Smooth muscle cell (in vitro differentiated cells): ENCODE results near the gene SNTB2. TPM values are rescaled to one million over a fixed set of nuclear protein-coding genes. Genes with fewer than 3 reads are reported as not detected.
"Not testable (repeated sequence)": the region's sequence is repeated elsewhere in the genome, so short reads cannot be mapped to it uniquely, and the experiment has no call there.

ENCODE experiments used
- DNase-seq: peaks from one replicate; lab custom pipeline; 2025; ENCODE audit not compliant: unreplicated experiment; lab: John Stamatoyannopoulos, UW
- H2AFZ ChIP-seq: fragments of 200-600 bp; sonication (generic); 2 replicates; pipeline ENCODE4 v1.6.0; 2016; ENCODE audit warnings: antibody characterized with exemption, low read depth, mild to moderate bottlenecking
- H3F3A ChIP-seq: fragments of 200-600 bp; sonication (generic); 2 replicates; pipeline ENCODE4 v1.6.0; 2017; ENCODE audit warnings: antibody characterized with exemption, low read depth
- H3K27ac ChIP-seq: fragments of 200-600 bp; sonication (generic); 2 replicates; pipeline ENCODE4 v1.5.1; 2016; ENCODE audit warnings: low read depth, mild to moderate bottlenecking
- H3K27me3 ChIP-seq: fragments of 200-600 bp; sonication (generic); 2 replicates; pipeline ENCODE4 v1.6.1; 2016; ENCODE audit warnings: low read depth, mild to moderate bottlenecking
- H3K36me3 ChIP-seq: fragments of 200-600 bp; sonication (generic); 2 replicates; pipeline ENCODE4 v1.5.1; 2016; ENCODE audit warnings: low read depth
- H3K4me1 ChIP-seq: fragments of 200-600 bp; sonication (generic); 2 replicates; pipeline ENCODE4 v1.5.1; 2016; ENCODE audit warnings: low read depth
- H3K4me2 ChIP-seq: fragments of 200-600 bp; sonication (generic); 2 replicates; pipeline ENCODE4 v1.6.0; 2016; ENCODE audit warnings: mild to moderate bottlenecking
- H3K4me3 ChIP-seq: fragments of 200-600 bp; sonication (generic); 2 replicates; pipeline ENCODE4 v1.5.1; 2016; ENCODE audit warnings: mild to moderate bottlenecking
- H3K79me2 ChIP-seq: fragments of 200-600 bp; sonication (generic); 2 replicates; pipeline ENCODE4 v1.6.0; 2016; ENCODE audit warnings: low read depth, mild to moderate bottlenecking
- H3K9ac ChIP-seq: fragments of 200-600 bp; sonication (generic); 2 replicates; pipeline ENCODE4 v1.6.0; 2016; ENCODE audit warnings: low read depth
- H3K9me3 ChIP-seq: fragments of 200-600 bp; sonication (generic); replicated peaks from 2 replicates; pipeline ENCODE4 v1.5.1; 2016; ENCODE audit warnings: low read depth
- H4K20me1 ChIP-seq: fragments of 200-600 bp; sonication (generic); 2 replicates; pipeline ENCODE4 v1.6.0; 2016; ENCODE audit warnings: low read depth
- WGBS: methylation state at CpG from one replicate; pipeline ENCODE4 v1.1.7; 2016; ENCODE audit warnings: low lambda C conversion rate; 5-methylcytosine and 5-hydroxymethylcytosine counted together
- polyA plus RNA-seq: library from polyadenylated mRNA; unstranded; fragments of >200 nt; fragmentation: Nextera tagmentation; extraction: Ambion mirVana; gene quantifications from 2 replicates; pipeline ENCODE4 v1.2.1, GENCODE V29; 2016
- total RNA-seq: library from RNA; depleted of rRNA; stranded (reverse); fragments of >200 nt; gene quantifications from 2 replicates; pipeline ENCODE4 v1.2.3, GENCODE V29; 2014
- TF ChIP-seq, protein P1 (sequence below): fragments of 200-600 bp; sonication (generic); IDR thresholded peaks from 2 replicates; pipeline ENCODE4 v1.5.1; 2017; ENCODE audit warnings: borderline replicate concordance, mild to moderate bottlenecking, antibody characterized with exemption; ENCODE audit not compliant: insufficient read depth, poor library complexity, severe bottlenecking

Gene SNTB2
- total and polyA plus RNA-seq, 2 experiments from 2014 or later = 17.1 to 25.9 TPM

DNA sequence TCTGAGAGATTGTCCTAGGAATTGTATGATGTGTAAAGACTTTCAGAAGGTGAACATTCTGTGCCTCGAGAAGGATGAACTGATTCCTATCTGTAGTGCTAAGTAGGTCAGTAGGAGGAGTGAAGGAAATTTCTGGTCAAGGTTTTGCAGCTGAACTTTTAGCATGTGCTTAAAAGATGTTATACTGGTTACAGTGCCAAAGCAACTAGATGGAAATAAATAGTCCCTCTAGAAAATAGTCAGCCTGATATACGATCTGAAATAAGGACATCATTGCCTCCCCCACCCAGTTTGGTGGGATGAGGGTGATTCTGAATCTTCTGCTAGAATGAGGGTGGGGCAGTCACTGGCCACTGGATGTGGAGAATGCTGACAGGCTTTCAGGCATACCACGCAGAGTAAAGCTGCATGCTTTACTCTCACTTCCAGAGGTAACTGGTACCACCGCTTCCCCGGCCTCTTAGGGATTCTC lies 66.9 kb downstream of the SNTB2 start:
- no peak for DNase-seq
- no peak overlapping the region for H3K4me3 ChIP-seq
- WGBS = 81% methylated on average over 5 of the region's 5 CpGs
- no peaks in the 10 kb centered on the region for H3K27me3 ChIP-seq
- no peaks in the 10 kb centered on the region for H3K36me3 ChIP-seq
- no peak overlapping the region for H3K4me2 ChIP-seq
- no peak overlapping the region for H3K9ac ChIP-seq
- H3F3A ChIP-seq = no peaks in the 10 kb centered on the region
- no peak overlapping the region for H2AFZ ChIP-seq
- H3K27ac ChIP-seq = no peak overlapping the region
- no peaks in the 10 kb centered on the region for H3K9me3 ChIP-seq
- H3K4me1 ChIP-seq = no peaks in the 10 kb centered on the region
- H4K20me1 ChIP-seq = peaks cover 26% of the 10 kb centered on the region
- TF ChIP-seq, protein P1, sequence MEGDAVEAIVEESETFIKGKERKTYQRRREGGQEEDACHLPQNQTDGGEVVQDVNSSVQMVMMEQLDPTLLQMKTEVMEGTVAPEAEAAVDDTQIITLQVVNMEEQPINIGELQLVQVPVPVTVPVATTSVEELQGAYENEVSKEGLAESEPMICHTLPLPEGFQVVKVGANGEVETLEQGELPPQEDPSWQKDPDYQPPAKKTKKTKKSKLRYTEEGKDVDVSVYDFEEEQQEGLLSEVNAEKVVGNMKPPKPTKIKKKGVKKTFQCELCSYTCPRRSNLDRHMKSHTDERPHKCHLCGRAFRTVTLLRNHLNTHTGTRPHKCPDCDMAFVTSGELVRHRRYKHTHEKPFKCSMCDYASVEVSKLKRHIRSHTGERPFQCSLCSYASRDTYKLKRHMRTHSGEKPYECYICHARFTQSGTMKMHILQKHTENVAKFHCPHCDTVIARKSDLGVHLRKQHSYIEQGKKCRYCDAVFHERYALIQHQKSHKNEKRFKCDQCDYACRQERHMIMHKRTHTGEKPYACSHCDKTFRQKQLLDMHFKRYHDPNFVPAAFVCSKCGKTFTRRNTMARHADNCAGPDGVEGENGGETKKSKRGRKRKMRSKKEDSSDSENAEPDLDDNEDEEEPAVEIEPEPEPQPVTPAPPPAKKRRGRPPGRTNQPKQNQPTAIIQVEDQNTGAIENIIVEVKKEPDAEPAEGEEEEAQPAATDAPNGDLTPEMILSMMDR = no peak
- H3K79me2 ChIP-seq = peaks cover 16% of the 10 kb centered on the region

DNA sequence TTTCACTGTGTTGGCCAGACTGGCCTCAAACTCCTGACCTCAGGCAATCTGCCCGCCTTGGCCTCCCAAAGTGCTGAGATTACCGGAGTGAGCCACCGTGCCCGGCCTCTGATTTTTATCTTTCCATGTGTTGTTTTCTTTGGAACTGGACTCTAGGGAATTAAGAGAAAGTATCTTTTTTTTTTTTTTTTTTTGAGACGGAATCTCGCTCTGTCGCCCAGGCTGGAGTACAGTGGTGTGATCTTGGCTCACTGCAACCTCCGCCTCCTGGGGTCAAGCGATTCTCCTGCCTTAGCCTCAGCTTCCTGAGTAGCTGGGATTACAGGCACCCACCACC lies 72.4 kb downstream of the SNTB2 start:
- not testable (repeated sequence) for H3K4me1 ChIP-seq, H2AFZ ChIP-seq, H3K4me3 ChIP-seq, H3F3A ChIP-seq, H3K27ac ChIP-seq, H3K9me3 ChIP-seq, H3K36me3 ChIP-seq, H3K9ac ChIP-seq, H3K27me3 ChIP-seq, H3K4me2 ChIP-seq, DNase-seq
- H4K20me1 ChIP-seq = peaks cover 20% of the 10 kb centered on the region
- peaks cover 10% of the 10 kb centered on the region for H3K79me2 ChIP-seq
- 92% methylated on average over 9 of the region's 9 CpGs for WGBS

DNA sequence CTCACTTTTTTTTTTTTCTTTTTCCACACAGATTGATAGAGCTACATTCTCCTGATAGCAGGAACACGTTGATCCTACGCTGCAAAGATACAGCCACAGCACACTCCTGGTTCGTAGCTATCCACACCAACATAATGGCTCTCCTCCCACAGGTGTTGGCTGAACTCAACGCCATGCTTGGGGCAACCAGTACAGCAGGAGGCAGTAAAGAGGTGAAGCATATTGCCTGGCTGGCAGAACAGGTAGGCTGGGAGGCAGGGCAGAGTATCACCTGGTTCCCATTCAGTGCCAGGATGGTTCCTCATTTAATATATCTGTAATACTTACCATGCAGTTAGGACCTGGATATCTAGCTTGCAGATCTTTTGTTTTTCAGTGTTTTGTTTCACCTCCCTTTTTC lies 73.1 kb downstream of the SNTB2 start:
- no peak for DNase-seq
- Histone ChIP-seq H3K36me3 (peaks cover 5% of the 10 kb centered on the region), H4K20me1 (peaks cover 20% of the 10 kb centered on the region), H3K9ac (no peak overlapping the region), H3K9me3 (no peaks in the 10 kb centered on the region), H3K4me2 (no peak overlapping the region), H3K4me3 (no peak overlapping the region), H3K4me1 (no peaks in the 10 kb centered on the region), H3F3A (no peaks in the 10 kb centered on the region), H3K79me2 (peaks cover 10% of the 10 kb centered on the region), H3K27me3 (no peaks in the 10 kb centered on the region), H3K27ac (no peak overlapping the region), H2AFZ (no peak overlapping the region)
- 97% methylated on average over 4 of the region's 4 CpGs for WGBS
- TF ChIP-seq, protein P1 = no peak

DNA sequence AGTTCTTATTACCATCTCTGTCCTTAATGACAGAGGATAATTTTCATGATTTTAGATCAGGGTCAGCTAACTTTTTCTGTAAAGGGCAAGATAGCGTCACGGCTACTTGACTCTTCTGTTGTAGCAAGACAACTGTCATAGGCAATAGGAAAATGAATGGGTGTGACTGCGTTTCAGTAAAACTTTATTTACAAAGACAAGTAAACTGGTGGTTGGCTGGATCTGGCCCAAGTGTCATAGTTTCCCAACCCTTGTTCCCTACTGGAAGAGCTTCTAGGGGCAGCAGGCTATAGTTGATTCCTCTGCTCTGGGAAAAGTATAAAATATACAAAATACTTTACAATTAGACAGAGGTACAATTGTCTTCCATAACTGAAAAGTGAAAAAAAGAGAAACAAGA lies 73.5 kb downstream of the SNTB2 start:
- no peaks in the 10 kb centered on the region for H3K9me3 ChIP-seq
- no peaks in the 10 kb centered on the region for H3K4me1 ChIP-seq
- no peak for DNase-seq
- peaks cover 20% of the 10 kb centered on the region for H4K20me1 ChIP-seq
- peaks cover 10% of the 10 kb centered on the region for H3K79me2 ChIP-seq
- WGBS = 95% methylated on average over 3 of the region's 3 CpGs
- no peak overlapping the region for H3K4me3 ChIP-seq
- no peak overlapping the region for H3K9ac ChIP-seq
- TF ChIP-seq, protein P1 = no peak
- H3F3A ChIP-seq = no peaks in the 10 kb centered on the region
- H2AFZ ChIP-seq = no peak overlapping the region
- no peaks in the 10 kb centered on the region for H3K27me3 ChIP-seq
- H3K36me3 ChIP-seq = peaks cover 5% of the 10 kb centered on the region
- H3K4me2 ChIP-seq = no peak overlapping the region
- no peak overlapping the region for H3K27ac ChIP-seq
